ENCODE data around the gene NUDT3. TPM values are rescaled to one million over a fixed set of nuclear protein-coding genes. Genes with fewer than 3 reads are reported as not detected.

NUDT3 gene
- total and polyA plus RNA-seq, 8 donors = 8.7 to 34.0 (median 13.1) TPM

DNA sequence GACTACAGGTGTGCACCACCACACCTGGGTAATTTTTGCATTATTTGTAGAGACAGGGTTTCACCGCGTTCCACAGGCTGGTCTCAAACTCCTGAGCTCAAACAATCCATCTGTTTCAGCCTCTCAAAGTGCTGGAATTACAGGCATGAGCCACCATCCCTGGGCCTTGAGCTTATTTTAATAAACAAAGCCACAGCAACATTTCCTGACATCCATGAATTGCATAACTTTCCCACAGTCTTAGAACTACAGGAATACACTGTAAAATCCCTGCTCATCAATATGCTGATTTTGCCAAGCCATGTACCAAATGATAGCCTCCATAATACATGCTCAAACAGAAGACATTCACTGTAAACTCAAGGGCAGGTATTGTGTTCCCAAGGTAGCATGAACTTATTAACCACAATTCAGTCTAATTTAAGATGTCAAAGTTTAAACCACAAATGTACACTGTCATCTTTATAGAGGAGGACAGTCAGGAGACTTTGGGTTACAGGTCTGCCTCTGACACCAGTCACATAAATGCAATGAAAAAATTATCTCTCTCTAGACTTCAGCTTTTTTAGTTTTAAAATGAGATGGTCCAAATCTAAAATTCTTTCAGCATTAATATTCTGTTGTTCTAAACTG is 40.0 kb downstream of the NUDT3 start:
- H3K27ac ChIP-seq = no peak overlapping the region
- intact Hi-C loops (cut with DNase I; ENCODE audit: low total_unique reads) = no loop called here
- H3K27me3 ChIP-seq = no peaks in the 10 kb centered on the region

DNA sequence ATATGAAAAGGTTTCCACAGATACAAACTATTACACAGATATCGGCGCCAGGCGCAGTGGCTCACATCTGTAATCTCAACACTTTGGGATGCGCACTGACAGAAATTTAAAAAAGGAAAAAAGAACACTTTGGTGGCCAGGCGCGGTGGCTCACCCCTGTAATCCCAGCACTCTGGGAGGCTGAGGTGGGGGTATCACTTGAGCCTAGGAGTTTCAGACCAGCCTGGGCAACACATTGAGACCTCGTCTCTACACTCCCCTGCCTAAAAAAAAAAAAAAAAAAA is 41.6 kb downstream of the NUDT3 start:
- H3K27me3 ChIP-seq = no peaks in the 10 kb centered on the region
- intact Hi-C loops (cut with DNase I; ENCODE audit: low total_unique reads) = no loop called here
- H3K27ac ChIP-seq = no peak overlapping the region
- H3K36me3 ChIP-seq = no peaks in the 10 kb centered on the region
- no peak for DNase-seq
- H3K9me3 ChIP-seq = no peaks in the 10 kb centered on the region
- no peak overlapping the region for H3K4me3 ChIP-seq
- TF ChIP-seq, protein P1, sequence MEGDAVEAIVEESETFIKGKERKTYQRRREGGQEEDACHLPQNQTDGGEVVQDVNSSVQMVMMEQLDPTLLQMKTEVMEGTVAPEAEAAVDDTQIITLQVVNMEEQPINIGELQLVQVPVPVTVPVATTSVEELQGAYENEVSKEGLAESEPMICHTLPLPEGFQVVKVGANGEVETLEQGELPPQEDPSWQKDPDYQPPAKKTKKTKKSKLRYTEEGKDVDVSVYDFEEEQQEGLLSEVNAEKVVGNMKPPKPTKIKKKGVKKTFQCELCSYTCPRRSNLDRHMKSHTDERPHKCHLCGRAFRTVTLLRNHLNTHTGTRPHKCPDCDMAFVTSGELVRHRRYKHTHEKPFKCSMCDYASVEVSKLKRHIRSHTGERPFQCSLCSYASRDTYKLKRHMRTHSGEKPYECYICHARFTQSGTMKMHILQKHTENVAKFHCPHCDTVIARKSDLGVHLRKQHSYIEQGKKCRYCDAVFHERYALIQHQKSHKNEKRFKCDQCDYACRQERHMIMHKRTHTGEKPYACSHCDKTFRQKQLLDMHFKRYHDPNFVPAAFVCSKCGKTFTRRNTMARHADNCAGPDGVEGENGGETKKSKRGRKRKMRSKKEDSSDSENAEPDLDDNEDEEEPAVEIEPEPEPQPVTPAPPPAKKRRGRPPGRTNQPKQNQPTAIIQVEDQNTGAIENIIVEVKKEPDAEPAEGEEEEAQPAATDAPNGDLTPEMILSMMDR (IDR thresholded peaks at IDR 0.05) = no peak
- TF ChIP-seq POLR2A (IDR thresholded peaks at IDR 0.05) = no peak
- no peak for TF ChIP-seq EP300 (IDR thresholded peaks at IDR 0.05)
- TF ChIP-seq POLR2AphosphoS5 (IDR thresholded peaks at IDR 0.05) = no peak
- H3K4me1 ChIP-seq = peaks cover 8 to 33% (median 18%) of the 10 kb centered on the region in 4 donors
- WGBS, 5 donors = 37 to 77% (median 60%) methylated on average over 7 of the region's 7 CpGs

More for the DNA sequence above, 40.0 kb downstream of the NUDT3 start:
- Histone ChIP-seq H3K9me3 (no peaks in the 10 kb centered on the region), H3K4me3 (no peak overlapping the region), H3K36me3 (no peaks in the 10 kb centered on the region), H3K4me1 (peaks cover 8 to 25% (median 17%) of the 10 kb centered on the region in 4 donors)
- DNase-seq = no peak
- 70 to 91% (median 83%) methylated on average over 2 of the region's 2 CpGs for WGBS, 5 donors
- TF ChIP-seq POLR2AphosphoS5 (IDR thresholded peaks at IDR 0.05) = no peak
- TF ChIP-seq, protein P1 (IDR thresholded peaks at IDR 0.05) = no peak
- TF ChIP-seq EP300 (IDR thresholded peaks at IDR 0.05) = no peak
- no peak for TF ChIP-seq POLR2A (IDR thresholded peaks at IDR 0.05)

DNA sequence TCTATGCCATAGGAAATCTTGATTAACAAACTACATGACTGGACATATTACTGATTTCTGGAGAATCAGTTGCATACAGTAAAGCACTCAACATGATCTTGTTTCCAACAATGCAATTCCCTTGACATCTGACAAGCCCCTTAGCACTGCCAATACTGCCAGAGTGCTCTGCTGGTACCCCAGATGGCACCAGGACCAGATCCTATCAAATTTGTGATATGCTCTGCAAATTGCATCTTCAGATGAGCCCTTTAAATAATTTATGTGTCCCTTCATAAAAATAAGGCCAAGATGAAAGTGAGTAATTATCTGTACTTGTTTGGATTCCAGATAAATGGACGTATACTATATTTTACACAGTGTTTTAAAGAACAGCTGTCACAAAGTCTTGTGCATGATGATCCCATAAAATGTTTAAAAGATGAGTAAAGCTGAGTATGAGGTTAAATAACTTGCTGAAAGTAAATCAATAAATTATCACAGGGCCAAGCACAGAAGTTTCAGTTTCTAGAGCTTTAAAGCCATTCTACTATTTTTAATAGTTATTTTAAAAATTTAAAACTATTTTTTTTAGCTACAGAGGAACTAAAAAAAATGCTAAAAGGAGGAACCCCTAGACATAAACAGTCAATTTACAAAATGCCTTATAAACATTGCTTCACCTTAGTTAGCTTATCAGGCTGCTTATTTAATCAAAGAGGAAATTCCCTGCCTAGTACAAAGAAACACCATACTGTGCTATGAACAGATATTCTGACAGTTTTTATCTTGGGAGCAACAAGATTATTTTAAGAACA is 42.1 kb downstream of the NUDT3 start:
- DNase-seq = no peak
- intact Hi-C loops (cut with DNase I; ENCODE audit: low total_unique reads) = no loop called here
- peaks cover 8 to 34% (median 18%) of the 10 kb centered on the region in 4 donors for H3K4me1 ChIP-seq
- no peak overlapping the region for H3K4me3 ChIP-seq
- H3K27me3 ChIP-seq = no peaks in the 10 kb centered on the region
- TF ChIP-seq, protein P1 (IDR thresholded peaks at IDR 0.05) = no peak
- TF ChIP-seq EP300 (IDR thresholded peaks at IDR 0.05) = no peak
- TF ChIP-seq POLR2AphosphoS5 (IDR thresholded peaks at IDR 0.05) = no peak
- TF ChIP-seq POLR2A (IDR thresholded peaks at IDR 0.05) = no peak
- no peak overlapping the region for H3K27ac ChIP-seq
- no peaks in the 10 kb centered on the region for H3K36me3 ChIP-seq
- H3K9me3 ChIP-seq = no peaks in the 10 kb centered on the region
- WGBS, 5 donors = 22 to 41% (median 33%) methylated on average over 1 of the region's 1 CpG

DNA sequence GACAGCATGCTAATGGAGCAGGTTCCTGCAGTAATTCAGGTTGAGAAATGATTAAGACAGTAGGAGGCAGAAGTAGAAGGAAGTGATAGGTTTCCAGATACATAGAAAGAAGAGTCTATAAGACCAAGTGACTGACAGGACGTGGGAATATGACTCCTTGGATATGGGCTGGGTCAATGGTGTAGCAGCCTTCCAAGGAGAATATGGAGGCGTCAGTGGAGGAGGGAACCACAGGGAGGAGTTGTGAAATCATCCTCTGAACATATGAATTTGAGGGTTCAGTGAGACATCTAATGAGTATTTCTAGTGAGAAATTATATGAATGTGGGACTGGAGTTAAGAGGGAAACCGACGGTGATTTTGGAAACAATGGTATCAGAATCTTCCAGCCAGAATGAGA is 43.3 kb downstream of the NUDT3 start:
- H3K4me1 ChIP-seq = peaks cover 11 to 36% (median 28%) of the 10 kb centered on the region in 4 donors
- intact Hi-C loops (cut with DNase I; ENCODE audit: low total_unique reads) = no loop called here
- no peaks in the 10 kb centered on the region for H3K27me3 ChIP-seq
- no peak overlapping the region for H3K27ac ChIP-seq
- 83 to 98% (median 94%) methylated on average over 4 of the region's 4 CpGs for WGBS, 5 donors
- no peak for DNase-seq
- H3K9me3 ChIP-seq = no peaks in the 10 kb centered on the region
- H3K36me3 ChIP-seq = no peaks in the 10 kb centered on the region
- TF ChIP-seq POLR2AphosphoS5 (IDR thresholded peaks at IDR 0.05) (no peak), EP300 (IDR thresholded peaks at IDR 0.05) (no peak), POLR2A (IDR thresholded peaks at IDR 0.05) (no peak)
- TF ChIP-seq, protein P1 (IDR thresholded peaks at IDR 0.05) = no peak
- no peak overlapping the region for H3K4me3 ChIP-seq
